ENCODE results near the gene C16orf92. TPM values are rescaled to one million over a fixed set of nuclear protein-coding genes. Genes with fewer than 3 reads are reported as not detected.
A peak's percentile ranks its signal among the peaks of the same experiment; 100 is the strongest.

The C16orf92 gene
- total RNA-seq, 2 experiments from 2014 or later: not detected

DNA sequence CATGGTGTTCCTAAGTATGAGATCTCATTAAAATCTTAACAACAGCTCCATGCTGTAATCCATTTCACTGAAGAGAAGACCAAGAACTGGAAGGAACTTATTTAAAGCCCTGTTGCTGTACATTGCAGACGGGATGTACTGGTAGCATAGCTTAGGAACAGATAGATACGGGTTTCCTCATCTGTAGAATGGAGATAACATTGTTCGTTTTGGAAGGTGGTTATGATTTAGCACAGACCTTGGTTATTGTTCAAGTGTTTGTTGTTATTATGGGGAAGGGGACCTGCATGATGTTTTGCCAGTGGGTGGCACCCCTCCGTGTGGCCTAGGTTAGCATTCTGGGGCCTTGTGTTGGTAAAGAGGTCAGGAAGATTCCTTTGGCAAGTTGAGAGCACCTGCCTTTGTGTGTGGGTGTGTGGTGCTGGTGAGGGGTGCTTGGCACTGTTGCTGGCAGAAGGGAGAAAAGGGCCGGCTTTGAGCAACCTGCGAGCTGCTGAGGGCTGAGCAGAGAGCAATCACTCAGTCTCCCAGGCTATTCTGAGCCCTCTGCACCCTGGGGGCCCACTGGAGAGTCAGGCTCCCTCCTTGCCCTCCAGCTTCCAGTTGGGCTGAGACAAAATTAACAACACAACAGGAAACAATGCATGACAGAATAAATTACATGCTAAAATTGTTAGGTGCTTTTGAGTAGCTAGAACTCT lies 47.0 kb upstream of the C16orf92 start:
- peaks cover 6% of the 10 kb centered on the region for H3K9me3 Mint-ChIP-seq
- ChIA-PET POLR2A (interaction anchor here (1.1 to 8.9 kb wide), 3 partner anchors 10 to 27 kb away, joined by 3 to 74 read pairs (median 3); partner anchors contain the start of genes HIRIP3 and INO80E), CTCF (interaction anchor here (1.2 to 1.4 kb wide), 3 partner anchors 51 to 160 kb away, joined by 3 to 5 read pairs (median 4); partner anchors contain the start of gene PAGR1)
- ATAC-seq: no peak
- no peak for TF ChIP-seq CTCF (IDR thresholded peaks at IDR 0.05)
- peak; percentile 14 for DNase-seq
- peaks cover 23% of the 10 kb centered on the region for H3K36me3 Mint-ChIP-seq (ENCODE audit: low read depth)
- no peaks in the 10 kb centered on the region for H3K27me3 Mint-ChIP-seq
- H3K27ac Mint-ChIP-seq: peak overlapping the region; percentile 37
- intact Hi-C loops (cut with micrococcal nuclease): no loop called here
- H3K4me3 Mint-ChIP-seq: peak overlapping the region; percentile 80
- H3K4me1 Mint-ChIP-seq (ENCODE audit: low read depth): peaks cover 30% of the 10 kb centered on the region

DNA sequence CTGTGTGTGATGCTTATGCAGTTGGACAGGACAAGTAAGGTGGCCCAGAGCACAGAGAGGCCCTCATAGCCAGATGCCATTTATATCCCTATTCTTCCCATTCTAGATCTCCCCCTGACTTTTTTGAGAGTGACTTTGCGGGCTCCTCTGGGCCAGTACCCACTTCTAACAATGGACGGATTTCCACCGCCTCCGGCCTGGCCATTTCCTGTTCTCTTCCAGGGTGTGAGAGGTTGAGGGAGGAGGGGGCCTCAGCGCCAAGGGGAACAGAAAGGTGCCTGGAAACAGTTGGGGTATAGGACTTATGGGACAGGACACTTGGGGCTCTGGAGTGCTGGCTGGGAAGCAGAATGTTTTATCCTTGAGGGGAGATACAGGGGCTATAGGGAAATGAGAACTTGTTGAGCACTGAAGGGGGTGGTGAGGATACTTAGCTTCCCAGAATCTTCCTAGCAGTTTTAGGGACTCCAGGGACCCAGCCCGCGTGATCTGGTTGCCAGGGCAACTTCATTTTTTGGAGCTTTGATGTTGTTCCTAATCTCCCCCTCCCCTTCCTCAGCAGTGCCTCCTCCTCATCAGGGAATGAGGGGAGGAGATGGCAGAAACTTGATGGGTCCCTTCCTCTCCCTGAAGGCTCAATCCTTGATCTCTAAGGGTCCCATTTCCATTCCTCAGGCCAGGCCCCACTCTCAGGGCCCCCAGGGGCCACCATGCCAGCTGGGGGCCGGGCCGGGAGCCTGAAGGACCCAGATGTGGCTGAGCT lies 45.8 kb upstream of the C16orf92 start:
- peaks cover 6% of the 10 kb centered on the region for H3K9me3 Mint-ChIP-seq
- peaks cover 30% of the 10 kb centered on the region for H3K4me1 Mint-ChIP-seq (ENCODE audit: low read depth)
- DNase-seq (no peak), ATAC-seq (no peak)
- peaks cover 23% of the 10 kb centered on the region for H3K36me3 Mint-ChIP-seq (ENCODE audit: low read depth)
- POLR2A ChIA-PET: interaction anchor here (8.9 kb wide), 1 partner anchor 17 kb away, joined by 74 read pairs; the partner anchor contains the start of genes HIRIP3 and INO80E
- intact Hi-C loops (cut with micrococcal nuclease): no loop called here
- no peak overlapping the region for H3K27ac Mint-ChIP-seq
- TF ChIP-seq CTCF (IDR thresholded peaks at IDR 0.05): no peak
- CTCF ChIA-PET: interaction anchor here (1.2 kb wide), 1 partner anchor 161 kb away, joined by 4 read pairs; the partner anchor contains the start of gene PAGR1
- H3K27me3 Mint-ChIP-seq: no peaks in the 10 kb centered on the region
- H3K4me3 Mint-ChIP-seq: no peak overlapping the region

DNA sequence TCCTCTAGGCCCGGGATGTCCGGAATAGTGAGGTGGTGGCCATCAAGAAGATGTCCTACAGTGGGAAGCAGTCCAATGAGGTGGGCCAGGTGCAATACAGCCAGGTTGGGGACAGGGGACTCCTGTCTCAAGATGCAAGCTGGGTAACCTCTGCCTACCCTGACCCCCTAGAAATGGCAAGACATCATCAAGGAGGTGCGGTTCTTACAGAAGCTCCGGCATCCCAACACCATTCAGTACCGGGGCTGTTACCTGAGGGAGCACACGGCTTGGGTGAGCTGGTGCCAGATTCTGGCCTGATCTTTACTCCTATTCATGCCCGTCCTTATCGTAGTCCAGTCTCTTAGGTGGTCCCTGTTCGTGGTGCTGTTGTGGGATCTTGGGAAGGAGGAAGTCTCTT lies 44.9 kb upstream of the C16orf92 start:
- CTCF ChIA-PET: interaction anchor here (1.3 to 1.9 kb wide), 2 partner anchors 54 to 130 kb away, joined by 3 to 4 read pairs; no protein-coding TSS in a partner anchor
- no peaks in the 10 kb centered on the region for H3K27me3 Mint-ChIP-seq
- peaks cover 26% of the 10 kb centered on the region for H3K4me1 Mint-ChIP-seq (ENCODE audit: low read depth)
- POLR2A ChIA-PET: interaction anchor here (8.9 kb wide), 1 partner anchor 17 kb away, joined by 74 read pairs; the partner anchor contains the start of genes HIRIP3 and INO80E
- no peak for DNase-seq
- no peak overlapping the region for H3K27ac Mint-ChIP-seq
- no peak for TF ChIP-seq CTCF (IDR thresholded peaks at IDR 0.05)
- intact Hi-C loops (cut with micrococcal nuclease): no loop called here
- peaks cover 1% of the 10 kb centered on the region for H3K9me3 Mint-ChIP-seq
- ATAC-seq: no peak
- H3K36me3 Mint-ChIP-seq (ENCODE audit: low read depth): peaks cover 24% of the 10 kb centered on the region
- H3K4me3 Mint-ChIP-seq: no peak overlapping the region

DNA sequence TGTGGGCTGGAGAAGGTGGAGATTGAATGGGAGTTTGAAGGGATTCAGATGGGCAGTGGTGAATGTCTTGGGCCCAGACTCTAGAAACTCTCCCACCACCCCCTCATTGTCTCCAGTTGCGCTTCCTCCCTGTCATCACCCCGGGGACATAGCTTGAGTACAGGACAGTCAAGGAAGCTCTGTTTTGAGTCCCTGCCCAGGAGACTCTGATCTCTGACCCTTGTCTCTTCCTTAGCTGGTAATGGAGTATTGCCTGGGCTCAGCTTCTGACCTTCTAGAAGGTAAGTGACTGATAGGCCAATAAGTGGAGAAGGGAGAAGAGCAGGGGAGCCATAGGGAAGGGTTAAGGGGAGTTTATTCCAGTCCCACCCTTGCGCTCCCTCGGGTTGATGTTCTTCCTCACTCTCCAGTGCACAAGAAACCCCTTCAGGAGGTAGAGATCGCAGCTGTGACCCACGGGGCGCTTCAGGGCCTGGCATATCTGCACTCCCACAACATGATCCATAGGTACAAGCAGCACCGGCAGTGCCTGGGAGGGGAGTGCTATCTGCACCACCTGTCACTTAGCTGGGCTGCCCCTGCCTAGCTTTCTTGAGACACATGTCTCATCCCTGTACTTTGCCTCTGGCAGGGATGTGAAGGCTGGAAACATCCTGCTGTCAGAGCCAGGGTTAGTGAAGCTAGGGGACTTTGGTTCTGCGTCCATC lies 44.3 kb upstream of the C16orf92 start:
- H3K4me3 Mint-ChIP-seq: no peak overlapping the region
- CTCF ChIA-PET: interaction anchor here (0.6 to 1.9 kb wide), 3 partner anchors 27 to 130 kb away, joined by 3 to 4 read pairs (median 3); no protein-coding TSS in a partner anchor
- no peak for ATAC-seq
- TF ChIP-seq CTCF (IDR thresholded peaks at IDR 0.05): no peak
- H3K4me1 Mint-ChIP-seq (ENCODE audit: low read depth): peaks cover 23% of the 10 kb centered on the region
- no peak for DNase-seq
- no peaks in the 10 kb centered on the region for H3K27me3 Mint-ChIP-seq
- intact Hi-C loops (cut with micrococcal nuclease): no loop called here
- POLR2A ChIA-PET: interaction anchor here (0.6 to 8.9 kb wide), 3 partner anchors 16 to 56 kb away, joined by 3 to 74 read pairs (median 3); partner anchors contain the start of genes HIRIP3 and INO80E
- peaks cover 25% of the 10 kb centered on the region for H3K36me3 Mint-ChIP-seq (ENCODE audit: low read depth)
- no peak overlapping the region for H3K27ac Mint-ChIP-seq
- no peaks in the 10 kb centered on the region for H3K9me3 Mint-ChIP-seq
